H1 (cell line): ENCODE measurements around the gene MAPK11. TPM values are rescaled to one million over a fixed set of nuclear protein-coding genes. Genes with fewer than 3 reads are reported as not detected.

Experiments
- CTCF ChIA-PET: fragments of 300-600 bp; sonication (Branson Sonifier 250); formaldehyde crosslinking; loops from one replicate; lab custom pipeline; 2021; ENCODE audit not compliant: partially characterized antibody; lab: Charles Lee
- POLR2A ChIA-PET: fragments of 300-600 bp; sonication (Branson Sonifier 250); formaldehyde crosslinking; loops from one replicate; lab custom pipeline; 2021; ENCODE audit warnings: inconsistent platforms; ENCODE audit not compliant: partially characterized antibody; lab: Charles Lee
- DNase-seq, 2 experiments: peaks; one replicate each; pipeline versions ENCODE4 v3.0.0 to v3.0.0-alpha.2; 2010 to 2022; ENCODE audit warnings: low spot score in 2 of 2, low read depth in 1 of 2, mixed read lengths in 1 of 2
- FAIRE-seq: peaks from 2 replicates; lab custom pipeline; 2011; peaks lifted over from hg19 to GRCh38; lab: Jason Lieb, UNC
- H2AFZ ChIP-seq: 2 replicates; pipeline ENCODE4 v1.8.1; 2012; ENCODE audit warnings: low read length, inconsistent platforms
- H2AK5ac ChIP-seq: 2 replicates; pipeline ENCODE4 v1.6.1; 2013; ENCODE audit warnings: low read depth, low read length
- H2BK120ac ChIP-seq: replicated peaks from 2 replicates; pipeline ENCODE3; 2013; ENCODE audit warnings: low read depth, low read length, inconsistent platforms
- H2BK12ac ChIP-seq: 2 replicates; pipeline ENCODE4 v1.6.1; 2013; ENCODE audit warnings: low read depth, low read length
- H2BK15ac ChIP-seq: 2 replicates; pipeline ENCODE4 v1.6.1; 2013; ENCODE audit warnings: low read length
- H2BK20ac ChIP-seq: 2 replicates; pipeline ENCODE4 v1.6.1; 2013; ENCODE audit warnings: low read length
- H2BK5ac ChIP-seq: 2 replicates; pipeline ENCODE4 v1.6.1; 2013; ENCODE audit warnings: low read depth, low read length
- H3K14ac ChIP-seq: 2 replicates; pipeline ENCODE4 v1.6.1; 2013; ENCODE audit warnings: inconsistent platforms; ENCODE audit not compliant: insufficient read length
- H3K18ac ChIP-seq: 2 replicates; pipeline ENCODE4 v1.6.1; 2013; ENCODE audit warnings: low read length; ENCODE audit errors: extremely low read depth
- H3K23ac ChIP-seq: 2 replicates; pipeline ENCODE4 v1.6.1; 2013; ENCODE audit warnings: inconsistent platforms; ENCODE audit not compliant: insufficient read length
- H3K23me2 ChIP-seq: 2 replicates; pipeline ENCODE4 v1.6.1; 2013; ENCODE audit warnings: low read depth, low read length
- H3K27ac ChIP-seq: 2 replicates; pipeline ENCODE4 v1.6.1; 2011; ENCODE audit warnings: low read depth, low read length, inconsistent platforms
- H3K27me3 ChIP-seq, 4 experiments: replicated peaks in 1 of 4; 1 replicate in 1 of 4; 2 replicates in 3 of 4; pipeline versions ENCODE4 v1.6.1 to v1.8.1; 2011 to 2013; ENCODE audit warnings: low read length in 3 of 4, mild to moderate bottlenecking in 3 of 4, inconsistent platforms in 2 of 4, mixed read lengths in 2 of 4, moderate library complexity in 1 of 4; ENCODE audit not compliant: control insufficient read depth in 3 of 4, insufficient read depth in 3 of 4; ENCODE audit errors: extremely low read depth in 1 of 4
- H3K36me3 ChIP-seq, 4 experiments: 2 replicates each; pipeline versions ENCODE4 v1.6.1 to v1.8.1; 2011 to 2013; ENCODE audit warnings: mild to moderate bottlenecking in 4 of 4, low read length in 3 of 4, moderate library complexity in 2 of 4, control low read depth in 1 of 4, inconsistent platforms in 1 of 4; ENCODE audit not compliant: insufficient read depth in 4 of 4, control insufficient read depth in 2 of 4
- H3K4ac ChIP-seq: replicated peaks from 2 replicates; pipeline ENCODE3; 2013; ENCODE audit warnings: low read length, low read depth, mixed read lengths, inconsistent platforms; ENCODE audit not compliant: insufficient read length
- H3K4me1 ChIP-seq, 4 experiments: replicated peaks in 1 of 4; 1 replicate in 1 of 4; 2 replicates in 3 of 4; pipeline versions ENCODE4 v1.6.1 to v1.8.1; 2011 to 2013; ENCODE audit warnings: low read length in 3 of 4, inconsistent platforms in 2 of 4, mixed read lengths in 1 of 4; ENCODE audit not compliant: insufficient read depth in 4 of 4, control insufficient read depth in 3 of 4
- H3K4me2 ChIP-seq, 2 experiments: 2 replicates each; pipeline versions ENCODE4 v1.6.1 to v1.8.1; 2011 to 2013; ENCODE audit warnings: low read depth in 2 of 2, low read length in 2 of 2, control low read depth in 1 of 2, inconsistent platforms in 1 of 2, mild to moderate bottlenecking in 1 of 2; ENCODE audit not compliant: insufficient read depth in 1 of 2
- H3K4me3 ChIP-seq, 4 experiments: fragments of 200-600, 300-600 bp in 1 of 4; sonication (generic), shearing (Covaris generic), sonication (Bioruptor Twin) in 1 of 4; 2 replicates each; pipeline versions ENCODE4 v1.5.1 to v1.8.1; 2011 to 2016; ENCODE audit warnings: low read length in 4 of 4, low read depth in 3 of 4, control low read depth in 2 of 4, inconsistent platforms in 2 of 4, mild to moderate bottlenecking in 2 of 4, mixed read lengths in 1 of 4, moderate library complexity in 1 of 4; ENCODE audit not compliant: insufficient read depth in 2 of 4; ENCODE audit errors: extremely low read depth in 1 of 4
- H3K56ac ChIP-seq: replicated peaks from 2 replicates; pipeline ENCODE3; 2013; ENCODE audit warnings: low read depth, mild to moderate bottlenecking, mixed read lengths, low read length, inconsistent platforms; ENCODE audit not compliant: insufficient read length
- H3K79me1 ChIP-seq: 2 replicates; pipeline ENCODE4 v1.6.1; 2013; ENCODE audit warnings: low read depth, low read length, control low read depth
- H3K79me2 ChIP-seq, 2 experiments: 2 replicates each; pipeline versions ENCODE4 v1.6.1 to v1.8.1; 2012 to 2013; ENCODE audit warnings: low read length in 2 of 2, mild to moderate bottlenecking in 2 of 2, inconsistent platforms in 1 of 2; ENCODE audit not compliant: insufficient read depth in 2 of 2, control insufficient read depth in 1 of 2
- H3K9ac ChIP-seq, 4 experiments: replicated peaks in 1 of 4; 1 replicate in 1 of 4; 2 replicates in 3 of 4; pipeline versions ENCODE4 v1.6.1 to v1.8.1; 2011 to 2013; ENCODE audit warnings: low read depth in 3 of 4, low read length in 3 of 4, control low read depth in 2 of 4, mild to moderate bottlenecking in 2 of 4, moderate library complexity in 2 of 4, inconsistent platforms in 1 of 4; ENCODE audit errors: extremely low read depth in 1 of 4
- H3K9me3 ChIP-seq, 2 experiments: 2 replicates each; pipeline versions ENCODE4 v1.6.1 to v1.8.1; 2012 to 2013; ENCODE audit warnings: mild to moderate bottlenecking in 2 of 2, moderate library complexity in 2 of 2, control low read depth in 1 of 2, inconsistent platforms in 1 of 2, low read depth in 1 of 2, low read length in 1 of 2, mixed read lengths in 1 of 2; ENCODE audit not compliant: insufficient read depth in 2 of 2
- H4K20me1 ChIP-seq, 2 experiments: replicated peaks in 1 of 2; 2 replicates each; pipeline versions ENCODE3 to v1.8.1; 2011 to 2013; ENCODE audit warnings: inconsistent platforms in 2 of 2, low read length in 2 of 2, mild to moderate bottlenecking in 1 of 2; ENCODE audit not compliant: insufficient read depth in 2 of 2, control insufficient read depth in 1 of 2
- H4K5ac ChIP-seq: 2 replicates; pipeline ENCODE4 v1.6.1; 2013; ENCODE audit warnings: low read length, low read depth, mixed read lengths, inconsistent platforms; ENCODE audit not compliant: insufficient read length
- H4K8ac ChIP-seq: 2 replicates; pipeline ENCODE4 v1.8.0; 2013; ENCODE audit warnings: mild to moderate bottlenecking, moderate library complexity, low read length, inconsistent platforms; ENCODE audit not compliant: insufficient read depth; ENCODE audit errors: extremely low read depth
- H4K91ac ChIP-seq: replicated peaks from 2 replicates; pipeline ENCODE3; 2013; ENCODE audit warnings: low read length, mixed read lengths, inconsistent platforms; ENCODE audit not compliant: insufficient read length
- CHD1 ChIP-seq: IDR thresholded peaks from 2 replicates; pipeline ENCODE4 v1.6.1; 2012; ENCODE audit warnings: low read depth, low read length, improper control_type of control experiment
- CHD2 ChIP-seq: IDR thresholded peaks from 2 replicates; pipeline ENCODE4 v1.6.1; 2012; ENCODE audit warnings: low read length, improper control_type of control experiment
- GTF2F1 ChIP-seq: IDR thresholded peaks from 2 replicates; pipeline ENCODE4 v1.6.1; 2012; ENCODE audit warnings: low read depth, low read length, improper control_type of control experiment, borderline replicate concordance
- HDAC6 ChIP-seq: IDR thresholded peaks from one replicate; pipeline ENCODE4 v1.7.1; 2012; ENCODE audit warnings: low read depth, mild to moderate bottlenecking, inconsistent platforms, low read length, moderate library complexity
- RNF2 ChIP-seq: fragments of 200-900, 300-1000 bp; sonication (generic); IDR thresholded peaks from 2 replicates; pipeline ENCODE4 v1.7.1; 2016; ENCODE audit warnings: borderline replicate concordance, low read depth, mild to moderate bottlenecking, antibody characterized with exemption, low read length; ENCODE audit not compliant: poor library complexity, severe bottlenecking; ENCODE audit errors: missing control alignments
- SAP30 ChIP-seq: fragments of 300-600 bp; sonication (generic); IDR thresholded peaks from 2 replicates; pipeline ENCODE4 v1.7.1; 2012; ENCODE audit warnings: low read length, moderate library complexity, mild to moderate bottlenecking, inconsistent platforms; ENCODE audit not compliant: insufficient read depth, insufficient replicate concordance
- SP1 ChIP-seq: IDR thresholded peaks from 2 replicates; pipeline ENCODE4 v1.6.1; 2011; ENCODE audit warnings: low read depth, low read length
- SUZ12 ChIP-seq: fragments of 200-600 bp; sonication (generic); IDR thresholded peaks from 2 replicates; pipeline ENCODE4 v1.6.1; 2012; ENCODE audit warnings: mild to moderate bottlenecking, inconsistent platforms, low read length, moderate library complexity, mixed read lengths
- WGBS, 2 experiments: shearing (Covaris generic) in 1 of 2; methylation state at CpG; one replicate each; pipeline versions ENCODE4 v1.1.6 to v1.1.7; 2013 to 2015; ENCODE audit warnings: low lambda C conversion rate in 2 of 2, mixed read lengths in 2 of 2, inconsistent platforms in 1 of 2, low coverage in 1 of 2, missing lambda C conversion rate in 1 of 2; ENCODE audit not compliant: insufficient replicate concordance in 2 of 2, insufficient coverage in 1 of 2, insufficient read length in 1 of 2; ENCODE audit errors: extremely low coverage in 1 of 2, missing lambda C conversion rate in 1 of 2; 5-methylcytosine and 5-hydroxymethylcytosine counted together
- polyA plus RNA-seq, 7 experiments: library from polyadenylated mRNA; depleted of rRNA in 3 of 7; stranded (reverse) in 5 of 7; unstranded in 2 of 7; fragments of >200 nt in 5 of 7; fragments of 200-250 nt in 2 of 7; gene quantifications; 1 replicate in 5 of 7; 2 replicates in 1 of 7; 4 replicates in 1 of 7; pipeline versions ENCODE4 v1.2.1 to v1.2.3, GENCODE V29; 2011 to 2013; ENCODE audit warnings: missing spikeins in 2 of 7, mixed read lengths in 2 of 7
- total RNA-seq: library from RNA; stranded (reverse); fragmentation: NEBNext Ultra II Directional; extraction: Animal tissue kit (Norgen Biotek cat#: 25700); gene quantifications from 2 replicates; pipeline ENCODE4 v1.2.1, GENCODE V29; 2021
- TF ChIP-seq, protein P1 (sequence below): IDR thresholded peaks from 2 replicates; pipeline ENCODE4 v1.6.1; 2012; ENCODE audit warnings: inconsistent platforms

The MAPK11 gene
- total and polyA plus RNA-seq, 2 of the 8 experiments (the other 6 are each of a cell fraction or from before 2014, with no cell fraction given), result 0.70 to 1.5 TPM

GRCh38 chr22:50269573-50269969 is 609 bp downstream of the MAPK11 start:
- no peaks in the 10 kb centered on the region for H3K79me1 ChIP-seq
- no peak overlapping the region for H2BK12ac ChIP-seq
- H2AK5ac ChIP-seq, result no peak overlapping the region
- H3K4ac ChIP-seq, result no peak overlapping the region
- DNase-seq (no peak), FAIRE-seq (no peak)
- H4K91ac ChIP-seq, result no peak overlapping the region
- H3K4me2 ChIP-seq, result peak overlapping the region; percentile 55 to 59
- H3K36me3 ChIP-seq, result no peaks in the 10 kb centered on the region
- H2BK20ac ChIP-seq, result no peak overlapping the region
- peaks cover 11% of the 10 kb centered on the region; the same call in 1 of the 2 replicates for H3K23me2 ChIP-seq
- H3K4me3 ChIP-seq, result peak overlapping the region in 2 of 4 experiments; percentile 19 to 58; a peak in 3 of 8 replicates
- H2BK120ac ChIP-seq, result no peak overlapping the region
- ChIA-PET POLR2A (no interaction called here), CTCF (interaction anchor here (4.7 kb wide), 1 partner anchor 18 kb away, joined by 30 read pairs; the partner anchor contains the start of gene HDAC10)
- H4K5ac ChIP-seq, result no peak overlapping the region
- H3K56ac ChIP-seq, result no peak overlapping the region
- peaks cover 2 to 14% (median 9%) of the 10 kb centered on the region in 4 experiments; a peak in 6 of 7 replicates for H3K4me1 ChIP-seq
- no peaks in the 10 kb centered on the region for H3K79me2 ChIP-seq
- peaks cover 3 to 7% of the 10 kb centered on the region in 2 experiments for H4K20me1 ChIP-seq
- 58% methylated on average over 9 of the region's 18 CpGs; no CpG with 5 or more reads in 1 of the 2 experiments for WGBS, 2 experiments
- H3K27me3 ChIP-seq, result peaks cover 24 to 53% (median 41%) of the 10 kb centered on the region in 4 experiments; a peak in 6 of 7 replicates
- no peak overlapping the region for H3K18ac ChIP-seq
- no peak overlapping the region for H3K9ac ChIP-seq
- H3K23ac ChIP-seq, result no peak overlapping the region
- H2BK15ac ChIP-seq, result no peak overlapping the region
- H3K14ac ChIP-seq, result no peak overlapping the region
- no peak overlapping the region for H3K27ac ChIP-seq
- TF ChIP-seq, protein P1, sequence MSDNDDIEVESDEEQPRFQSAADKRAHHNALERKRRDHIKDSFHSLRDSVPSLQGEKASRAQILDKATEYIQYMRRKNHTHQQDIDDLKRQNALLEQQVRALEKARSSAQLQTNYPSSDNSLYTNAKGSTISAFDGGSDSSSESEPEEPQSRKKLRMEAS, result no peak
- no peak for TF ChIP-seq SP1
- TF ChIP-seq SAP30, result no peak
- no peak for TF ChIP-seq CHD2
- no peak for TF ChIP-seq RNF2
- no peak for TF ChIP-seq CHD1
- no peak for TF ChIP-seq SUZ12
- TF ChIP-seq HDAC6, result no peak
- no peak for TF ChIP-seq GTF2F1
- H3K9me3 ChIP-seq, result peaks cover 0 to 10% of the 10 kb centered on the region in 2 experiments; a peak in 1 of 4 replicates
- H2BK5ac ChIP-seq, result no peak overlapping the region
- H2AFZ ChIP-seq, result no peak overlapping the region
- peak overlapping the region; percentile 51 for H4K8ac ChIP-seq
